Colonic mucosa (tissue), 4 donors: ENCODE data around the gene CCND1. TPM values are rescaled to one million over a fixed set of nuclear protein-coding genes. Genes with fewer than 3 reads are reported as not detected.
"Not testable (repeated sequence)": the region's sequence is repeated elsewhere in the genome, so short reads cannot be mapped to it uniquely, and the experiment has no call there.

Experiments used
- DNase-seq: peaks from one replicate; pipeline ENCODE4 v3.0.0-alpha.2; 2020
- H3K27ac ChIP-seq: fragments of 200-600 bp; one replicate; pipeline ENCODE4 v1.8.0; 2021
- H3K27me3 ChIP-seq: fragments of 200-600 bp; one replicate; pipeline ENCODE4 v1.8.0; 2021
- H3K36me3 ChIP-seq: fragments of 200-600 bp; one replicate; pipeline ENCODE4 v1.8.0; 2021
- H3K4me1 ChIP-seq: fragments of 200-600 bp; one replicate; pipeline ENCODE4 v1.8.0; 2021; ENCODE audit warnings: mild to moderate bottlenecking
- H3K4me3 ChIP-seq: fragments of 200-600 bp; one replicate; pipeline ENCODE4 v1.8.0; 2021
- H3K9ac ChIP-seq, 2 donors: one replicate each; pipeline ENCODE4 v1.7.0; 2013; ENCODE audit warnings: control low read depth in 2 of 2, low read depth in 2 of 2, low read length in 2 of 2
- H3K9me3 ChIP-seq: fragments of 200-600 bp; one replicate; pipeline ENCODE4 v1.8.0; 2021
- intact Hi-C: fragments of 100-400 bp; cut with DNase I; formaldehyde crosslinking; loops from one replicate; pipeline ENCODE4 v1.14.1; 2022
- total RNA-seq, 2 donors: library from RNA; stranded (reverse); fragmentation: NEBNext Ultra II Directional in 1 of 2; extraction: Animal tissue kit (Norgen Biotek cat#: 25700) in 1 of 2; gene quantifications; one replicate each; pipeline ENCODE4 v1.2.1, GENCODE V29; 2021
- TF ChIP-seq, protein P1 (sequence below): fragments of 200-600 bp; IDR thresholded peaks from one replicate; pipeline ENCODE4 v1.8.0; 2022; ENCODE audit warnings: antibody characterized with exemption, mild to moderate bottlenecking
- donor health status: healthy.
- donor health status: DM: no; HTN: no; CAD: no.
- donor health status: DM: no; HTN: no; CAD: no.

The CCND1 gene
- total RNA-seq, 2 donors from 2014 or later: 59.7 to 94.6 TPM

DNA sequence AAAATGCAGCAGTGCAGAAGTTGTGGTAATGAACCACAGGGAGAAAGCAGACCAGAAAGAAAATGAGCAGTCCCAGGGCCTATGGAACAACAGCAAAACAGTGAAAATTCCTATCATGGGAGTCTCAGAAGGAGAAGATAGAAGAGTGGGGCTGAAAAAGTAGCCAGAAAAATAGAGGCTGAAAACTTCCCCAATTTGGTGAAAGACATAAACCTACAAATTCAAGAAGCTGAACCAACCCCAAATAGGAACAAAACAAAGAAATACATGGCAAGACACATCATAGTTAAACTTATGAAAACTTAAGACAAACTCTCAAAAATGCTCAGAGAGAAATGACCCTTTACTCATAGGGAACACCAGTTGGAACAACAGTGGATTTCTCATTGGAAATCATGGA is 51.5 kb downstream of the CCND1 start:
- TF ChIP-seq, protein P1, sequence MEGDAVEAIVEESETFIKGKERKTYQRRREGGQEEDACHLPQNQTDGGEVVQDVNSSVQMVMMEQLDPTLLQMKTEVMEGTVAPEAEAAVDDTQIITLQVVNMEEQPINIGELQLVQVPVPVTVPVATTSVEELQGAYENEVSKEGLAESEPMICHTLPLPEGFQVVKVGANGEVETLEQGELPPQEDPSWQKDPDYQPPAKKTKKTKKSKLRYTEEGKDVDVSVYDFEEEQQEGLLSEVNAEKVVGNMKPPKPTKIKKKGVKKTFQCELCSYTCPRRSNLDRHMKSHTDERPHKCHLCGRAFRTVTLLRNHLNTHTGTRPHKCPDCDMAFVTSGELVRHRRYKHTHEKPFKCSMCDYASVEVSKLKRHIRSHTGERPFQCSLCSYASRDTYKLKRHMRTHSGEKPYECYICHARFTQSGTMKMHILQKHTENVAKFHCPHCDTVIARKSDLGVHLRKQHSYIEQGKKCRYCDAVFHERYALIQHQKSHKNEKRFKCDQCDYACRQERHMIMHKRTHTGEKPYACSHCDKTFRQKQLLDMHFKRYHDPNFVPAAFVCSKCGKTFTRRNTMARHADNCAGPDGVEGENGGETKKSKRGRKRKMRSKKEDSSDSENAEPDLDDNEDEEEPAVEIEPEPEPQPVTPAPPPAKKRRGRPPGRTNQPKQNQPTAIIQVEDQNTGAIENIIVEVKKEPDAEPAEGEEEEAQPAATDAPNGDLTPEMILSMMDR: no peak
- intact Hi-C loops: no loop called here

DNA sequence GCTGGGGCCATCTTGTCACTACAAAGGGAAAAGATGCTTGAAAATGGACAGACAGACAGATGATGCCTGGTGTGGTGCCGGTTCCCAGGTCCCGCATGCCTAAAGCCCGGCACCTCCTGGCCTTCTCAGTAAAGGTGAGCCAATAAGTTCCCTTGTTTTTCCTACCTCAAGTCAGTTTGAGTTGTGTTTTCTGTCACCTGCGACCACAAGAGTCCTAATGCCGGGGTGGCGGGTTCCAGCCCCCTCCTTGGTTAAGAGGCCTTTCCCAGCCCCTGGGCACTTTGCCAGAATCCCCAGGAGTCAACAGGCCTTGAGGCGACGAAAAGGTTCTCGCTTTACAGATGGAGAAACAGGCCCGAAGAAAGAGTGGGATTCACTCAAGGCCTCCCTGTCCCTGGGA is 53.8 kb downstream of the CCND1 start:
- intact Hi-C loops: no loop called here
- DNase-seq: no peak
- H3K9ac ChIP-seq: no peak overlapping the region
- no peaks in the 10 kb centered on the region for H3K36me3 ChIP-seq
- H3K4me1 ChIP-seq: no peaks in the 10 kb centered on the region
- TF ChIP-seq, protein P1: no peak
- no peak overlapping the region for H3K4me3 ChIP-seq
- no peaks in the 10 kb centered on the region for H3K9me3 ChIP-seq
- H3K27me3 ChIP-seq: no peaks in the 10 kb centered on the region
- no peak overlapping the region for H3K27ac ChIP-seq

More for the DNA sequence above, 51.5 kb downstream of the CCND1 start:
- DNase-seq: no peak
- H3K36me3 ChIP-seq: no peaks in the 10 kb centered on the region
- no peak overlapping the region for H3K27ac ChIP-seq
- H3K27me3 ChIP-seq: no peaks in the 10 kb centered on the region
- H3K4me3 ChIP-seq: no peak overlapping the region
- no peaks in the 10 kb centered on the region for H3K4me1 ChIP-seq
- H3K9ac ChIP-seq: no peak overlapping the region
- H3K9me3 ChIP-seq: no peaks in the 10 kb centered on the region

DNA sequence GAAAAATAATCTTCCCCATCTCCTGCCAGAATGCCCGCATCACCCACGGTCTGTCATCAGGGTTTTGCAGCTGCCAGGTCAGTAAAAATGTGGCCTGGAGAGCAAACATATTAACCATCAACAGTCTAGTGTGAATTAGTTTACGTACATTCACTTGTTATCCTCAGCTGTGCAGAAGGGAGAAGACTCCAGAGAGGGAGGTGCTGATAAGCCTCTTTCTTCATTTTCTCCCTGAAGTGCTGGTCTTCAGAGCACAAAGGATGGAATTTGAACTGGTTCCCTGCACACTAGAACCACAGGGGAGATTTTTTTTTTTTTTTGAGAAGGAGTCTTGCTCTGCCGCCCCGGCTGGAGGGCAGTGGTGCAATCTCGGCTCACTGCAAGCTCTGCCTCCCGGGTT is 54.6 kb downstream of the CCND1 start:
- H3K36me3 ChIP-seq: no peaks in the 10 kb centered on the region
- H3K27me3 ChIP-seq: no peaks in the 10 kb centered on the region
- TF ChIP-seq, protein P1: no peak
- intact Hi-C loops: no loop called here
- no peak overlapping the region for H3K9ac ChIP-seq
- H3K9me3 ChIP-seq: no peaks in the 10 kb centered on the region
- no peak for DNase-seq
- H3K27ac ChIP-seq: no peak overlapping the region
- H3K4me1 ChIP-seq: no peaks in the 10 kb centered on the region
- no peak overlapping the region for H3K4me3 ChIP-seq

DNA sequence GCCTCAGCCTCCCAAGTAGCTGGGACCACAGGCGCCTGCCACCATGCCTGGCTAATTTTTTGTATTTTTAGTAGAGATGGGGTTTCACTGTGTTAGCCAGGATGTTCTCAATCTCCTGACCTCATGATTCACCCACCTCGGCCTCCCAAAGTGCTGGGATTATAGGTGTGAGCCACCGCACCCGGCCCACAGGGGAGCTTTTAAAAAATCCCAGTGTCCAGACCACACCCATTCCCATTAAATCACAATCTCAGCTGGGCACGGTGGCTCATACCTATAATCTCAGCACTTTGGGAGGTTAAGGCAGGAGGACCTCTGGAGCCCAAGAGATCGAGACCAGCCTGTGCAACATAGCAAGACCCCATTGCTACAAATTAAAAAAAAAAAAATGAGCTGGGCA is 55.0 kb downstream of the CCND1 start:
- H3K4me1 ChIP-seq, H3K9me3 ChIP-seq, H3K4me3 ChIP-seq, H3K9ac ChIP-seq, intact Hi-C loops, H3K27me3 ChIP-seq, DNase-seq, H3K27ac ChIP-seq, H3K36me3 ChIP-seq: not testable (repeated sequence)

DNA sequence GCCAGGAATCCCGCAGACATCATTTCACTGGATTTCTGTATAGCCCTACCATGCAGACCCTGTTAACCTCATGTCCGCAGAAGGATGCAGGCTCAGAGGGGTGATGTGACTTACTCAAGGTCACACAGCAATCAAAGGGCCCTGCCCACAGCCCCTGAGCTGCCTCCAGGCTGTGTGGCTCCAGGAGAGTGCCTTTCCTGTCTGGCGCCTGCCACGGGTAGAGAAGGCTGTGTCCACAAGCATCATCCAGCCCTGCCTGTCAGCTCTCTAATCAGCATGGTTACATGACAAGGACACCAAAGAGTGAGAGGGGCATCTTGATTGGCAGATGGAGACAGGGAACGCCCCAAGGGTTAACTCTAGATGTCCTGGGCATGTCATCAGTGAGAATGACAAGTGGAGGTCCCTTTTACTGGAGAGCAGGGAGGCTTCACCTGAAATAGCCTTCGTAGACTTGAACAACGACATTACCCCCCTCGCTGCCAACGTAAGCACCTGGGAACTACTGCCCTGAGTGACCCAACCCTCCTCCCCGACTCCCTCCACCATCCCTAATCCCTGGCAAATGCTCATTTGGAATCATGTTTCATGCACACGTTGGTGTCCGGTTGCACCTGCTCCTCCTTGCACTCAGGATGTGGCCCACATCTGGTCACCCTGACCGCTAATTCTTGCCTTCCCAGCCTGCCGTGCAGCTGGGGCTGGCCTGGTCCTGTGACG is 56.0 kb downstream of the CCND1 start:
- H3K27me3 ChIP-seq: peaks cover 10% of the 10 kb centered on the region
- no peak overlapping the region for H3K4me3 ChIP-seq
- no peak overlapping the region for H3K9ac ChIP-seq
- intact Hi-C loops: no loop called here
- TF ChIP-seq, protein P1: no peak
- H3K36me3 ChIP-seq: no peaks in the 10 kb centered on the region
- H3K9me3 ChIP-seq: no peaks in the 10 kb centered on the region
- H3K27ac ChIP-seq: no peak overlapping the region
- DNase-seq: no peak
- H3K4me1 ChIP-seq: no peaks in the 10 kb centered on the region

DNA sequence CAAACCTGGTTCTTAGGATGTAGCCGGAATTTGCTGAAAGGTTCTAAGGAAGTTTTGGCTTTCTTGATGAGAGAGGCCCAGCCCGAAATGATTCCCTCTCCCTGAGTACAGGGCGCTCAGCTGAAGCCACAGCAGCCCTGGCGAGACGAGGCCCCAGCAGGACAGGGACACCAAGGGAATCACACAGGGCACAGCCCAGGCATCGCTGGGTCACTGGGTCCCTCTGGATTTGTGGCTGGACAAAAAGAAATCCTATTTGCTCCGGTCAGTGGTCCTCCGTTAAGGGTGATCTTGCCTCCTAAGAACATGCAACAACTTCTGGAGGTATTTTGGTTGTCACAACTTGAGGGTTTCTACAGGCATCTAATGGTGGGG is 56.5 kb downstream of the CCND1 start:
- H3K27me3 ChIP-seq: peaks cover 16% of the 10 kb centered on the region
- H3K4me3 ChIP-seq: no peak overlapping the region
- intact Hi-C loops: no loop called here
- no peaks in the 10 kb centered on the region for H3K4me1 ChIP-seq
- no peak for DNase-seq
- no peaks in the 10 kb centered on the region for H3K36me3 ChIP-seq
- TF ChIP-seq, protein P1: no peak
- H3K9ac ChIP-seq: no peak overlapping the region
- no peaks in the 10 kb centered on the region for H3K9me3 ChIP-seq
- no peak overlapping the region for H3K27ac ChIP-seq
